A549 (cell line): ENCODE data around the gene MPND. TPM values are rescaled to one million over a fixed set of nuclear protein-coding genes. Genes with fewer than 3 reads are reported as not detected.

ENCODE experiments used
- ATAC-seq, 2 experiments: fragments of 200-7000 bp in 1 of 2; fragments of >200 bp in 1 of 2; cut with Nextera tagmentation in 1 of 2; cut with Tn5 transposase in 1 of 2; 3 replicates each; pipeline versions ENCODE4 v1.8.0 to v1.9.1; 2018 to 2020; ENCODE audit warnings: mild to moderate bottlenecking in 1 of 2, moderate library complexity in 1 of 2
- CTCF ChIA-PET: fragments of 300-600 bp; sonication (Branson Sonifier 250); formaldehyde crosslinking; extraction: SDS; loops from one replicate; lab custom pipeline; 2021; ENCODE audit warnings: antibody characterized with exemption, inconsistent platforms; lab: Yijun Ruan, JAX
- POLR2A ChIA-PET: fragments of 350-600 bp; formaldehyde crosslinking; extraction: SDS; loops from one replicate; lab custom pipeline; 2021; ENCODE audit warnings: antibody characterized with exemption, inconsistent platforms; lab: Yijun Ruan, JAX
- DNase-seq, 2 experiments: peaks; one replicate each; pipeline versions ENCODE4 v3.0.0 to v3.0.0-alpha.2; 2011 to 2016; ENCODE audit warnings: low read depth in 1 of 2, low spot score in 1 of 2
- FAIRE-seq: peaks from 2 replicates; lab custom pipeline; 2011; peaks lifted over from hg19 to GRCh38; lab: Jason Lieb, UNC
- H3K27ac ChIP-seq, 2 experiments: fragments of >200 bp; sonication (Bioruptor Twin); formaldehyde crosslinking; 3 replicates each; pipeline ENCODE4 v1.5.1; 2016 to 2017
- H3K4me1 ChIP-seq: fragments of >200 bp; sonication (Bioruptor Twin); formaldehyde crosslinking; 3 replicates; pipeline ENCODE4 v1.6.1; 2016
- H3K4me2 ChIP-seq: fragments of >200 bp; sonication (Bioruptor Twin); formaldehyde crosslinking; 3 replicates; pipeline ENCODE4 v1.6.1; 2016
- H3K4me3 ChIP-seq: fragments of >200 bp; sonication (Bioruptor Twin); formaldehyde crosslinking; 3 replicates; pipeline ENCODE4 v1.5.1; 2016
- H3K9me3 ChIP-seq: fragments of >200 bp; sonication (Bioruptor Twin); formaldehyde crosslinking; 3 replicates; pipeline ENCODE4 v1.6.1; 2016
- ATOH8 ChIP-seq: fragments of 250-450 bp; sonication (Bioruptor Pico); IDR thresholded peaks from 2 replicates; pipeline ENCODE4 v1.5.0; 2020; ENCODE audit warnings: low read depth, mild to moderate bottlenecking, moderate library complexity
- BCL3 ChIP-seq: fragments of >200 bp; sonication (Bioruptor Twin); formaldehyde crosslinking; IDR thresholded peaks from 3 replicates; pipeline ENCODE4 v1.6.1; 2016
- EHF ChIP-seq: fragments of 250-450 bp; sonication (Bioruptor Pico); IDR thresholded peaks from 2 replicates; pipeline ENCODE4 v1.5.0; 2020; ENCODE audit warnings: mild to moderate bottlenecking
- EHMT2 ChIP-seq: fragments of 200-600 bp; sonication (generic); IDR thresholded peaks from 2 replicates; pipeline ENCODE4 v1.6.1; 2016; ENCODE audit warnings: antibody characterized with exemption, low read depth, mild to moderate bottlenecking, moderate library complexity
- EP300 ChIP-seq, 2 experiments: fragments of >200 bp; sonication (Bioruptor Twin); formaldehyde crosslinking; IDR thresholded peaks; 2 replicates in 1 of 2; 3 replicates in 1 of 2; pipeline ENCODE4 v1.6.1; 2016 to 2017
- FOXS1 ChIP-seq: fragments of 250-450 bp; sonication (Bioruptor Pico); IDR thresholded peaks from 2 replicates; pipeline ENCODE4 v1.5.0; 2020; ENCODE audit warnings: mild to moderate bottlenecking, moderate library complexity
- GATA3 ChIP-seq: IDR thresholded peaks from 2 replicates; pipeline ENCODE4 v1.6.1; 2012; ENCODE audit warnings: borderline replicate concordance
- HEYL ChIP-seq: fragments of 250-450 bp; sonication (Bioruptor Pico); IDR thresholded peaks from 2 replicates; pipeline ENCODE4 v1.8.0; 2021; ENCODE audit warnings: mild to moderate bottlenecking, moderate library complexity
- HOXA7 ChIP-seq: fragments of 250-450 bp; sonication (Bioruptor Pico); IDR thresholded peaks from 2 replicates; pipeline ENCODE4 v1.5.0; 2020; ENCODE audit warnings: mild to moderate bottlenecking, moderate library complexity
- HOXB5 ChIP-seq: fragments of 250-450 bp; sonication (Bioruptor Pico); IDR thresholded peaks from 2 replicates; pipeline ENCODE4 v1.5.0; 2020; ENCODE audit warnings: mild to moderate bottlenecking, moderate library complexity
- JUN ChIP-seq, 2 experiments: fragments of >200 bp; sonication (Bioruptor Twin); formaldehyde crosslinking; IDR thresholded peaks; 2 replicates in 1 of 2; 3 replicates in 1 of 2; pipeline ENCODE4 v1.6.1; 2016 to 2017
- JUNB ChIP-seq: fragments of >200 bp; sonication (Bioruptor Twin); formaldehyde crosslinking; IDR thresholded peaks from 2 replicates; pipeline ENCODE4 v1.6.1; 2016
- KDM1A ChIP-seq: fragments of 200-600 bp; sonication (generic); IDR thresholded peaks from 2 replicates; pipeline ENCODE4 v1.6.1; 2016; ENCODE audit warnings: low read depth, mild to moderate bottlenecking
- MAX ChIP-seq: IDR thresholded peaks from 2 replicates; pipeline ENCODE4 v1.6.1; 2012
- MYC ChIP-seq: IDR thresholded peaks from 2 replicates; pipeline ENCODE4 v1.6.1; 2012; ENCODE audit warnings: mild to moderate bottlenecking, inconsistent platforms, low read length, improper control_type of control experiment, borderline replicate concordance
- NFE2L2 ChIP-seq: fragments of 150-350 bp; conservative IDR thresholded peaks from 2 replicates; pipeline ENCODE4 v1.6.1; 2014; ENCODE audit warnings: low read length
- PHF8 ChIP-seq: fragments of 200-600 bp; sonication (generic); IDR thresholded peaks from 2 replicates; pipeline ENCODE4 v1.6.1; 2016; ENCODE audit warnings: low read depth, mild to moderate bottlenecking, antibody characterized with exemption, moderate library complexity, borderline replicate concordance
- RARB ChIP-seq: fragments of 250-450 bp; sonication (Bioruptor Pico); IDR thresholded peaks from 2 replicates; pipeline ENCODE4 v1.8.0; 2021; ENCODE audit warnings: mild to moderate bottlenecking, moderate library complexity
- RFX5 ChIP-seq: fragments of 450-650 bp; IDR thresholded peaks from 2 replicates; pipeline ENCODE4 v1.7.1; 2014; ENCODE audit warnings: antibody characterized with exemption, mild to moderate bottlenecking, moderate library complexity
- ZFP36 ChIP-seq: fragments of 450-650 bp; IDR thresholded peaks from 2 replicates; pipeline ENCODE4 v1.6.1; 2014; ENCODE audit warnings: borderline replicate concordance; ENCODE audit not compliant: partially characterized antibody
- WGBS: methylation state at CpG from one replicate; pipeline ENCODE4 v1.1.6; 2017; ENCODE audit errors: missing lambda C conversion rate; 5-methylcytosine and 5-hydroxymethylcytosine counted together
- polyA plus RNA-seq, 4 experiments: library from polyadenylated mRNA; depleted of rRNA in 3 of 4; stranded (reverse); fragments of >200 nt; fragmentation: RNase III in 1 of 4; extraction: RNeasy Plus Mini Kit Qiagen cat#74134 plus additional on column Dnase treatment in 1 of 4; gene quantifications; 2 replicates in 3 of 4; 3 replicates in 1 of 4; pipeline ENCODE4 v1.2.3, GENCODE V29; 2011 to 2017

Gene MPND
- polyA plus RNA-seq, 2 of the 4 experiments (the other 2 are of a cell fraction), result 3.5 to 14.5 TPM

- Histone ChIP-seq H3K4me1 (0 out of 3 replicates have a peak, but pooled peaks cover 3% of the 10 kb centered on the region), H3K4me3 (no peak overlapping the region), H3K4me2 (no peak overlapping the region), H3K9me3 (no peaks in the 10 kb centered on the region), H3K27ac (no peak overlapping the region)
- FAIRE-seq (no peak), ATAC-seq (no peak), DNase-seq (no peak)
- TF ChIP-seq HEYL (CRISPR knock-in tag), result no peak
- TF ChIP-seq RFX5, result no peak
- no peak for TF ChIP-seq JUN (IDR thresholded peaks at IDR 0.05)
- TF ChIP-seq ATOH8 (CRISPR knock-in tag), result no peak
- ChIA-PET POLR2A (no interaction called here), CTCF (no interaction called here)
- 79% methylated on average over 14 of the region's 14 CpGs for WGBS
These were observed 5.4 kb upstream of the MPND start for GRCh38 chr19:4337906-4338440.

- no peak for DNase-seq
- ATAC-seq, result no peak
- Histone ChIP-seq H3K4me3 (no peak within 1 kb of the TSS), H3K27ac (no peak within 1 kb of the TSS), H3K9me3 (no peaks in the 10 kb centered on the region), H3K4me1 (0 out of 3 replicates have a peak, but pooled peaks cover 3% of the 10 kb centered on the region)
- 70% methylated on average over 26 of the region's 27 CpGs for WGBS
- ChIA-PET POLR2A (interaction anchor here (0.5 kb wide), 1 partner anchor 69 kb away, joined by 3 read pairs; no protein-coding TSS in a partner anchor), CTCF (no interaction called here)
- TF ChIP-seq JUNB, result no peak
- no peak for TF ChIP-seq FOXS1 (CRISPR knock-in tag)
- no peak for TF ChIP-seq MYC
- no peak for TF ChIP-seq KDM1A
- no peak for TF ChIP-seq HOXA7 (CRISPR knock-in tag)
- TF ChIP-seq MAX, result no peak
- no peak for TF ChIP-seq NFE2L2
- TF ChIP-seq GATA3, result no peak
- no peak for TF ChIP-seq RFX5
- TF ChIP-seq HOXB5 (CRISPR knock-in tag), result no peak
- TF ChIP-seq EP300 (IDR thresholded peaks at IDR 0.05), result no peak
- no peak for TF ChIP-seq EHMT2
- no peak for TF ChIP-seq BCL3
- TF ChIP-seq ZFP36, result no peak
- TF ChIP-seq RARB (CRISPR knock-in tag), result no peak
- no peak for TF ChIP-seq HEYL (CRISPR knock-in tag)
- TF ChIP-seq, all 56 proteins: peak for 0
- no peak within 1 kb of the TSS for H3K4me2 ChIP-seq
- no peak for FAIRE-seq
These were observed 4.7 kb upstream of the MPND start, which contains the start of gene STAP2 for GRCh38 chr19:4338441-4339355. TSS of gene STAP2 (minus strand) at chr19:4338827. CDS start at chr19:4338753, 74 bp downstream.

- peaks cover 8% of the 10 kb centered on the region; the same call in 1 of the 3 replicates for H3K4me1 ChIP-seq
- 14% methylated on average over 2 of the region's 10 CpGs for WGBS
- TF ChIP-seq PHF8 (peak; percentile 50; the same call in 1 of the 2 replicates), EHF (CRISPR knock-in tag) (no peak)
- TF ChIP-seq, all 56 proteins: peak for 1
- CTCF ChIA-PET, result interaction anchor here (1.3 to 3.6 kb wide), 3 partner anchors 10 to 33 kb away, joined by 3 to 32 read pairs (median 11); no protein-coding TSS in a partner anchor
- Histone ChIP-seq H3K4me2 (peak overlapping the region; percentile 93), H3K4me3 (peak overlapping the region; percentile 55), H3K9me3 (no peaks in the 10 kb centered on the region), H3K27ac (peak overlapping the region; percentile 92)
- POLR2A ChIA-PET, result interaction anchor here (0.7 to 2.1 kb wide), 8 partner anchors 10 to 129 kb away, joined by 3 to 8 read pairs (median 4); partner anchors contain the start of genes CHAF1A and YJU2
- peak; percentile 34 to 41 for ATAC-seq
- FAIRE-seq, result no peak
- no peak for DNase-seq
These were observed 1.1 kb upstream of the MPND start for GRCh38 chr19:4342314-4342614.
